Uterus (tissue), 2 donors: ENCODE data around the gene DMRT2.

Experiments
- POLR2A ChIP-seq, 2 donors: fragments of 450-650 bp; IDR thresholded peaks; one replicate each; pipeline ENCODE4 v1.6.1; 2016; ENCODE audit warnings: antibody characterized with exemption in 2 of 2, mild to moderate bottlenecking in 1 of 2, moderate library complexity in 1 of 2
- TF ChIP-seq, protein P1 (sequence below), 4 experiments: fragments of 200-600 bp in 2 of 4; fragments of 450-650 bp in 2 of 4; sonication (generic) in 2 of 4; IDR thresholded peaks; one replicate each; pipeline ENCODE4 v1.5.1; 2016 to 2019; ENCODE audit warnings: antibody characterized with exemption in 4 of 4, mild to moderate bottlenecking in 2 of 4, moderate library complexity in 1 of 4

DNA sequence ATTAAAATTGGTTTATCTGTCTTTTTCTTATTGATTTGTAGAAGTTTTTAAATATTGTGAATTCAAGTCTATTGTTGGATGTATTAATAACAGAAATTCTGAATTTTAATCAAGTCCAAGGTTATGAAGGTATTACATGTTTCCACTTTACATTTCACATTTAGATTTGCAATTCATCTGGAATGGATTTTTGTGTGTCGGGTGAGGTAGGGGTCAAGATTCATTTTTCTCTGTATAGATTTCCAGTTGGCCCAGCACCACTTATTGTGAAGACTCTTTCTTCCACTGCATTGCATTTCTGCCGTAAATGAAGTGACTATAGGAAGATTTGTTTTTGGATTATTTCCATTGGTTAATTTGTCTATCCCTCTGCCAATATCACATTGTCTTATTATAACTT lies 35.5 kb upstream of the DMRT2 start:
- TF ChIP-seq, protein P1, sequence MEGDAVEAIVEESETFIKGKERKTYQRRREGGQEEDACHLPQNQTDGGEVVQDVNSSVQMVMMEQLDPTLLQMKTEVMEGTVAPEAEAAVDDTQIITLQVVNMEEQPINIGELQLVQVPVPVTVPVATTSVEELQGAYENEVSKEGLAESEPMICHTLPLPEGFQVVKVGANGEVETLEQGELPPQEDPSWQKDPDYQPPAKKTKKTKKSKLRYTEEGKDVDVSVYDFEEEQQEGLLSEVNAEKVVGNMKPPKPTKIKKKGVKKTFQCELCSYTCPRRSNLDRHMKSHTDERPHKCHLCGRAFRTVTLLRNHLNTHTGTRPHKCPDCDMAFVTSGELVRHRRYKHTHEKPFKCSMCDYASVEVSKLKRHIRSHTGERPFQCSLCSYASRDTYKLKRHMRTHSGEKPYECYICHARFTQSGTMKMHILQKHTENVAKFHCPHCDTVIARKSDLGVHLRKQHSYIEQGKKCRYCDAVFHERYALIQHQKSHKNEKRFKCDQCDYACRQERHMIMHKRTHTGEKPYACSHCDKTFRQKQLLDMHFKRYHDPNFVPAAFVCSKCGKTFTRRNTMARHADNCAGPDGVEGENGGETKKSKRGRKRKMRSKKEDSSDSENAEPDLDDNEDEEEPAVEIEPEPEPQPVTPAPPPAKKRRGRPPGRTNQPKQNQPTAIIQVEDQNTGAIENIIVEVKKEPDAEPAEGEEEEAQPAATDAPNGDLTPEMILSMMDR (IDR thresholded peaks at IDR 0.05) = no peak
- no peak for TF ChIP-seq POLR2A (IDR thresholded peaks at IDR 0.05)
